Breast epithelium (tissue), 3 donors: ENCODE measurements around the gene RTP3.

Experiments
- CTCF ChIP-seq, 3 donors: fragments of 450-650 bp; IDR thresholded peaks; one replicate each; pipeline ENCODE4 v1.5.1; 2016 to 2017; ENCODE audit warnings: antibody characterized with exemption in 3 of 3, mild to moderate bottlenecking in 3 of 3, moderate library complexity in 3 of 3
- POLR2A ChIP-seq: fragments of 450-650 bp; IDR thresholded peaks from one replicate; pipeline ENCODE4 v1.6.1; 2016; ENCODE audit warnings: antibody characterized with exemption, mild to moderate bottlenecking, moderate library complexity

GRCh38 chr3:46538803-46539442, 41.1 kb downstream of the RTP3 start:
- TF ChIP-seq CTCF (IDR thresholded peaks at IDR 0.05) (no peak), POLR2A (no peak)
